ENCODE data around the gene SPG21.

SPG21 gene

DNA sequence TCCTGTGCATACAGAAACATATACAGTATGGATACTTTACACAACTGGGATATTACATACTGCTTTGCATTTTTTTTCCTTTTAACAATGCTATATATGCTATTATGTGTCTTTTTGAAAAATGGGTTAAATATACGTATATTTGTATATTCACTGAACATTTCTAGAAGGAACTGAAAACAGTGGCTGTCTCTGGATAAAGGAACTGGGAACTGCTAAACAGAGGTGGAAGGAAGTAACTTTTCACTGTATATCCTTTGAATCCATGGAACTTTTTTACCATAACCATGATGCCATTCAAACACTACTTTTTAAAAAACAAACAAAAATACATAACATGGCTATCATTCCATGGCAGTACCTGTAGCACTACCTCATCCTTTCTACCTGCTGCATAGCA lies 37.9 kb upstream of the SPG21 start:
- Histone ChIP-seq H2AFZ (ENCODE audit: low read depth, low read length) (no peak overlapping the region), H3K9ac (ENCODE audit: low read depth, low read length) (peak overlapping the region; percentile 88; the same call in 1 of the 2 replicates)

DNA sequence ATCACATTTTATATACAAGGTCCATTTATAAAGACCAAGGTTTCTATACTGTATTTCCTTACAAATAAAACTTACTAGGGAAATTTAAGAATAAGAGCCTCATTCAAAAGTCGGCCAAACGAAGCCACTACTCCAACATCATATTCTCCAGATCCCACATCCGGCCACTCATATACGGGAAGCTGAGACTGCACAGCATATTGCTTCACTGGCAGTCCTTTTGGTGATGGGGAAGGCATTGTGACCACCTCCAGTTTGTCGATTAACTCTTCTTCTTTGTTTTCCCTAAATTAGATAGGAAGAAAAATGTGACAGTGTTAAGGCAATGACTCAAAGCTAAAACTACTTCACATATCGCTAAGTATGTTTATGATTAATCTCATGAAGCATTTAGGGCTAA lies 37.0 kb upstream of the SPG21 start:
- Histone ChIP-seq H3K36me3 (ENCODE audit: insufficient read depth, low read length) (peaks cover 19% of the 10 kb centered on the region), H4K20me1 (ENCODE audit: insufficient read depth, low read length) (no peaks in the 10 kb centered on the region), H2AFZ (ENCODE audit: low read depth, low read length) (no peak overlapping the region), H3K4me2 (ENCODE audit: insufficient read depth, low read length) (no peak overlapping the region), H3K27me3 (ENCODE audit: insufficient read depth, low read length, poor library complexity) (no peaks in the 10 kb centered on the region), H3K4me3 (ENCODE audit: low read depth in 1 of 2, low read length in 2 of 2) (no peak overlapping the region), H3K9me3 (ENCODE audit: insufficient read depth, low read length, severe bottlenecking) (no peaks in the 10 kb centered on the region), H3K27ac (ENCODE audit: low read length) (no peak overlapping the region), H3K9ac (ENCODE audit: low read depth, low read length) (no peak overlapping the region), H3K79me2 (ENCODE audit: insufficient read depth, low read length) (peaks cover 13% of the 10 kb centered on the region), H3K4me1 (ENCODE audit: insufficient read depth, low read length) (peaks cover 18% of the 10 kb centered on the region)
- DNase-seq: no peak
- TF ChIP-seq EZH2 (IDR thresholded peaks at IDR 0.05; ENCODE audit: borderline replicate concordance, low read depth, low read length, severe bottlenecking): no peak
- TF ChIP-seq, protein P1, sequence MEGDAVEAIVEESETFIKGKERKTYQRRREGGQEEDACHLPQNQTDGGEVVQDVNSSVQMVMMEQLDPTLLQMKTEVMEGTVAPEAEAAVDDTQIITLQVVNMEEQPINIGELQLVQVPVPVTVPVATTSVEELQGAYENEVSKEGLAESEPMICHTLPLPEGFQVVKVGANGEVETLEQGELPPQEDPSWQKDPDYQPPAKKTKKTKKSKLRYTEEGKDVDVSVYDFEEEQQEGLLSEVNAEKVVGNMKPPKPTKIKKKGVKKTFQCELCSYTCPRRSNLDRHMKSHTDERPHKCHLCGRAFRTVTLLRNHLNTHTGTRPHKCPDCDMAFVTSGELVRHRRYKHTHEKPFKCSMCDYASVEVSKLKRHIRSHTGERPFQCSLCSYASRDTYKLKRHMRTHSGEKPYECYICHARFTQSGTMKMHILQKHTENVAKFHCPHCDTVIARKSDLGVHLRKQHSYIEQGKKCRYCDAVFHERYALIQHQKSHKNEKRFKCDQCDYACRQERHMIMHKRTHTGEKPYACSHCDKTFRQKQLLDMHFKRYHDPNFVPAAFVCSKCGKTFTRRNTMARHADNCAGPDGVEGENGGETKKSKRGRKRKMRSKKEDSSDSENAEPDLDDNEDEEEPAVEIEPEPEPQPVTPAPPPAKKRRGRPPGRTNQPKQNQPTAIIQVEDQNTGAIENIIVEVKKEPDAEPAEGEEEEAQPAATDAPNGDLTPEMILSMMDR (IDR thresholded peaks at IDR 0.05; ENCODE audit: borderline replicate concordance, extremely low read depth, low read length, poor library complexity, severe bottlenecking): no peak
- no peak for ATAC-seq (ENCODE audit: insufficient read depth, low read depth)

More for the DNA sequence above, 37.9 kb upstream of the SPG21 start:
- Histone ChIP-seq H3K79me2 (ENCODE audit: insufficient read depth, low read length) (peaks cover 13% of the 10 kb centered on the region), H3K4me2 (ENCODE audit: insufficient read depth, low read length) (peak overlapping the region; percentile 93), H3K9me3 (ENCODE audit: insufficient read depth, low read length, severe bottlenecking) (no peaks in the 10 kb centered on the region), H3K27ac (ENCODE audit: low read length) (no peak overlapping the region; the same call in 1 of the 2 replicates), H4K20me1 (ENCODE audit: insufficient read depth, low read length) (no peaks in the 10 kb centered on the region), H3K36me3 (ENCODE audit: insufficient read depth, low read length) (peaks cover 19% of the 10 kb centered on the region), H3K4me3 (ENCODE audit: low read depth in 1 of 2, low read length in 2 of 2) (0 out of 4 replicates have a peak overlapping the region, but pooled peaks of 1 of the 2 experiments have one; percentile 97), H3K4me1 (ENCODE audit: insufficient read depth, low read length) (peaks cover 18% of the 10 kb centered on the region), H3K27me3 (ENCODE audit: insufficient read depth, low read length, poor library complexity) (no peaks in the 10 kb centered on the region)
- ATAC-seq (ENCODE audit: insufficient read depth, low read depth) (no peak), DNase-seq (no peak)
- no peak for TF ChIP-seq EZH2 (IDR thresholded peaks at IDR 0.05; ENCODE audit: borderline replicate concordance, low read depth, low read length, severe bottlenecking)
- TF ChIP-seq, protein P1 (IDR thresholded peaks at IDR 0.05; ENCODE audit: borderline replicate concordance, extremely low read depth, low read length, poor library complexity, severe bottlenecking): no peak

DNA sequence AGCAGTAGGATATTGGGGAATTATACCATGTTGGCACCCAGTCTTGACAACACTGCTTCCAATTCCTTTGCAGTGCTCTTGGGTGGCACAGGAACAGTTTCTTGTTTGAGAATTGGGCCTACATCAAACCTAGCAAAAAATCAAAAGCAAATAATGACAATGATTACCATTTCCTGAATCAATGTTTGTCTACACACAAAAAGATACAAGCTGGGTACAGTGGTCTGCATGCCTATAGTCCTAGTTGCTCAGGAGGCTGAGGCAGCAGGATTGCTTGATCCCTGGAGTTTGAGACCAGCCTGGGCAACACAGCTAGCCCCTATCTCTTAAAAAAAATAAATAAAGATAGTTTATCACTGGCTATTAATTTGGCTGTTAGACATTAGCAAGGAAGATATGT lies 31.8 kb upstream of the SPG21 start:
- DNase-seq (no peak), ATAC-seq (ENCODE audit: insufficient read depth, low read depth) (no peak)
- Histone ChIP-seq H3K27ac (ENCODE audit: low read length) (no peak overlapping the region), H4K20me1 (ENCODE audit: insufficient read depth, low read length) (no peaks in the 10 kb centered on the region), H3K4me2 (ENCODE audit: insufficient read depth, low read length) (no peak overlapping the region), H3K27me3 (ENCODE audit: insufficient read depth, low read length, poor library complexity) (no peaks in the 10 kb centered on the region), H2AFZ (ENCODE audit: low read depth, low read length) (no peak overlapping the region), H3K79me2 (ENCODE audit: insufficient read depth, low read length) (no peaks in the 10 kb centered on the region), H3K9ac (ENCODE audit: low read depth, low read length) (no peak overlapping the region), H3K9me3 (ENCODE audit: insufficient read depth, low read length, severe bottlenecking) (no peaks in the 10 kb centered on the region), H3K4me3 (ENCODE audit: low read depth in 1 of 2, low read length in 2 of 2) (no peak overlapping the region), H3K4me1 (ENCODE audit: insufficient read depth, low read length) (no peaks in the 10 kb centered on the region), H3K36me3 (ENCODE audit: insufficient read depth, low read length) (peaks cover 34% of the 10 kb centered on the region; the same call in 1 of the 2 replicates)
- TF ChIP-seq, protein P1 (IDR thresholded peaks at IDR 0.05; ENCODE audit: borderline replicate concordance, extremely low read depth, low read length, poor library complexity, severe bottlenecking): no peak
- no peak for TF ChIP-seq EZH2 (IDR thresholded peaks at IDR 0.05; ENCODE audit: borderline replicate concordance, low read depth, low read length, severe bottlenecking)

Measured in DND-41 (cell line).